Chondrocyte (in vitro differentiated cells): ENCODE data around the gene USH1G. TPM values are rescaled to one million over a fixed set of nuclear protein-coding genes. Genes with fewer than 3 reads are reported as not detected.

Source experiments
- DNase-seq: peaks from one replicate; pipeline ENCODE4 v3.0.0; 2021; ENCODE audit warnings: mixed read lengths, low spot score
- H3K27ac Mint-ChIP-seq: one replicate; pipeline ENCODE4 v1.8.0; 2021; ENCODE audit warnings: mild to moderate bottlenecking, moderate library complexity, mixed read lengths; ENCODE audit not compliant: unreplicated experiment
- H3K27me3 Mint-ChIP-seq: 2 replicates; pipeline ENCODE4 v1.8.0; 2021; ENCODE audit warnings: low read depth, mixed read lengths
- H3K36me3 Mint-ChIP-seq: 2 replicates; pipeline ENCODE4 v1.8.0; 2021; ENCODE audit warnings: low read depth, mixed read lengths
- H3K4me1 Mint-ChIP-seq: 2 replicates; pipeline ENCODE4 v1.8.0; 2021; ENCODE audit warnings: low read depth, mild to moderate bottlenecking, mixed read lengths
- H3K4me3 Mint-ChIP-seq: one replicate; pipeline ENCODE4 v1.8.0; 2021; ENCODE audit warnings: mild to moderate bottlenecking, moderate library complexity, mixed read lengths; ENCODE audit not compliant: unreplicated experiment
- H3K9me3 Mint-ChIP-seq: 2 replicates; pipeline ENCODE4 v1.8.0; 2021; ENCODE audit warnings: low read depth, mixed read lengths
- total RNA-seq: library from RNA; stranded (reverse); gene quantifications from 3 replicates; pipeline ENCODE4 v1.2.1, GENCODE V29; 2021
- TF ChIP-seq, protein P1 (sequence below): fragments of 200-600 bp; sonication (generic); IDR thresholded peaks from 2 replicates; pipeline ENCODE4 v1.5.0; 2021; ENCODE audit warnings: antibody characterized with exemption, mild to moderate bottlenecking, moderate library complexity

Gene USH1G
- total RNA-seq, 1 donor from 2014 or later, result not detected

DNA sequence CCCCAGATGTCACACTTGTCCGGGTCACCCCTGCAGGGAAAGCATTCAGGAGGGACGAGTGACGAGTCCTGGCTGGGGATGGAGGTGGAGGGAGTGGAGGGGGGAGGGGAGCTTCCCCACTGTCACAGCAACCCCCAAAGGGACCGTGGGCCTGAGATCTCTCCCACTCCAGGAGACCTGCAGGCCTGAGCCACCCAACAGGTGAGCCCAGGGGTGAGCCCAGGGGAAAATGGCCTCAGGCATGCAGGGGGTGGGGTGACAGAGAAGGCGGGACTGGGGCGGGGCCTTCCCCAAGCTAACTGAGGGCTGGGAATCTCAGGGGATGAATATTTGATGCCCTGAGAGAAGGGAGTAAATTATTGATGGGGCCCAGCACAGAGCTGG, 2.4 kb downstream of the USH1G start:
- no peak overlapping the region for H3K4me3 Mint-ChIP-seq
- no peak for DNase-seq
- TF ChIP-seq, protein P1, sequence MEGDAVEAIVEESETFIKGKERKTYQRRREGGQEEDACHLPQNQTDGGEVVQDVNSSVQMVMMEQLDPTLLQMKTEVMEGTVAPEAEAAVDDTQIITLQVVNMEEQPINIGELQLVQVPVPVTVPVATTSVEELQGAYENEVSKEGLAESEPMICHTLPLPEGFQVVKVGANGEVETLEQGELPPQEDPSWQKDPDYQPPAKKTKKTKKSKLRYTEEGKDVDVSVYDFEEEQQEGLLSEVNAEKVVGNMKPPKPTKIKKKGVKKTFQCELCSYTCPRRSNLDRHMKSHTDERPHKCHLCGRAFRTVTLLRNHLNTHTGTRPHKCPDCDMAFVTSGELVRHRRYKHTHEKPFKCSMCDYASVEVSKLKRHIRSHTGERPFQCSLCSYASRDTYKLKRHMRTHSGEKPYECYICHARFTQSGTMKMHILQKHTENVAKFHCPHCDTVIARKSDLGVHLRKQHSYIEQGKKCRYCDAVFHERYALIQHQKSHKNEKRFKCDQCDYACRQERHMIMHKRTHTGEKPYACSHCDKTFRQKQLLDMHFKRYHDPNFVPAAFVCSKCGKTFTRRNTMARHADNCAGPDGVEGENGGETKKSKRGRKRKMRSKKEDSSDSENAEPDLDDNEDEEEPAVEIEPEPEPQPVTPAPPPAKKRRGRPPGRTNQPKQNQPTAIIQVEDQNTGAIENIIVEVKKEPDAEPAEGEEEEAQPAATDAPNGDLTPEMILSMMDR, result no peak
- no peaks in the 10 kb centered on the region for H3K36me3 Mint-ChIP-seq
- no peaks in the 10 kb centered on the region for H3K9me3 Mint-ChIP-seq
- H3K4me1 Mint-ChIP-seq, result no peaks in the 10 kb centered on the region
- H3K27me3 Mint-ChIP-seq, result peaks cover 36% of the 10 kb centered on the region
- H3K27ac Mint-ChIP-seq, result no peak overlapping the region

- peaks cover 32% of the 10 kb centered on the region for H3K27me3 Mint-ChIP-seq
- no peaks in the 10 kb centered on the region for H3K4me1 Mint-ChIP-seq
- H3K4me3 Mint-ChIP-seq, result no peak overlapping the region
- TF ChIP-seq, protein P1, result no peak
- H3K27ac Mint-ChIP-seq, result peak overlapping the region; percentile 45
- H3K9me3 Mint-ChIP-seq, result no peaks in the 10 kb centered on the region
- H3K36me3 Mint-ChIP-seq, result no peaks in the 10 kb centered on the region
- no peak for DNase-seq
Observed at GRCh38 chr17:74920306-74920620, 2.8 kb downstream of the USH1G start.

- peaks cover 26% of the 10 kb centered on the region for H3K27me3 Mint-ChIP-seq
Observed at GRCh38 chr17:74919440-74920305, 3.4 kb downstream of the USH1G start.

DNA sequence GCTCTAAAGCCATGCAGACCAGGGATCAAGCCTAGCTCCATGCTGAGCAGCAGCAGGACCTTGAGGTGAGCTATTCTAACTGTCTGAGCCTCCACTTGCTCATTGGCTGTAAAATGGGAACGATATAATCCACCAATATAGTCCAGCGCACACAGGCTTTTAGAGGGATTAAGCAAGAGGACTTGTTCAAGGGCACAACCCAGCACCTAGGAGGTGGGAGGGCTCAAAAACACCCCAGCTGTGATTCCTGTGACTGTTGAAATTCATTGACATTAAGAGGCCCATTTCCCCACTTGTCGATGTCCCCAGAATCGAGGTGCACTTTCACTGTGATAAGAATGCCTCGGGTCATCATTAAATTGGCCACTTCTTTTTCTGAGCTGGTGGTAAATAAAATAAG, 4.1 kb downstream of the USH1G start:
- Mint-ChIP-seq H3K9me3 (no peaks in the 10 kb centered on the region), H3K27me3 (peaks cover 26% of the 10 kb centered on the region), H3K4me1 (no peaks in the 10 kb centered on the region), H3K4me3 (no peak overlapping the region), H3K27ac (no peak overlapping the region), H3K36me3 (no peaks in the 10 kb centered on the region)
- DNase-seq, result no peak
- TF ChIP-seq, protein P1, result no peak

More at GRCh38 chr17:74919440-74920305, 3.4 kb downstream of the USH1G start:
- Mint-ChIP-seq H3K9me3 (no peaks in the 10 kb centered on the region), H3K36me3 (no peaks in the 10 kb centered on the region), H3K27ac (no peak overlapping the region), H3K4me1 (no peaks in the 10 kb centered on the region), H3K4me3 (no peak overlapping the region)
- TF ChIP-seq, protein P1, result peak; percentile 61
- DNase-seq, result no peak

DNA sequence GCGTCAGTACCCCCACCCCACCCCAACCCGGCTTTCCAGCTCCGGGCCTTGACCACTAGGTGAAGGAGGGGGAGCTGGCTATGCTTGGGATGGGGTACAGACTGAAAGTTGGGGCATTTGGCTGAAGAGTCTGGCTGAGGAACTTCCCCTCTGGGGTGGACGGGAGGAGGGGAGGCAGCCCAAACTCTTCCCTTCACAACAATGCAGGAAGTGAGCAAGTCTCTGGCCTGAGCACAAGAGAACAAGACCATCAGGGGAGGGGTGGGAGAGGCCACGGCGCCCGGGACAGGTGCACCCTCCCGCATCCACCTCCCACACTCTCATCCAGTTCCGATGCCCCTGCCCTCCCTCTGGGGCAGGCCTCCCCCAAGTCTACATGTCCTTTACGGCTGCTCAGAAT, 5.6 kb downstream of the USH1G start:
- no peak for DNase-seq
- H3K4me1 Mint-ChIP-seq, result no peaks in the 10 kb centered on the region
- no peaks in the 10 kb centered on the region for H3K36me3 Mint-ChIP-seq
- H3K27me3 Mint-ChIP-seq, result peaks cover 22% of the 10 kb centered on the region
- no peaks in the 10 kb centered on the region for H3K9me3 Mint-ChIP-seq
- no peak overlapping the region for H3K4me3 Mint-ChIP-seq
- H3K27ac Mint-ChIP-seq, result no peak overlapping the region
- TF ChIP-seq, protein P1, result no peak
